ENCODE data around the gene GPR32.

GRCh38 chr19:50777830-50778303, 7.6 kb downstream of the GPR32 start:
- TF ChIP-seq POLR2A (IDR thresholded peaks at IDR 0.05; ENCODE audit: extremely low read depth, insufficient read length): no peak
- no peak for TF ChIP-seq CTCF (IDR thresholded peaks at IDR 0.05; ENCODE audit: low read depth, low read length)
- no peak for TF ChIP-seq MAX (IDR thresholded peaks at IDR 0.05; ENCODE audit: low read depth, low read length)
- TF ChIP-seq MYC (IDR thresholded peaks at IDR 0.05; ENCODE audit: low read depth, low read length): no peak

All from NB4 (cell line).